Tibial nerve (tissue), 4 donors: ENCODE data around the gene CELSR1.

Source experiments
- CTCF ChIP-seq, 5 experiments: fragments of 200-600 bp in 3 of 5; fragments of 450-650 bp in 2 of 5; sonication (generic) in 3 of 5; IDR thresholded peaks; one replicate each; pipeline ENCODE4 v1.5.1; 2016 to 2019; ENCODE audit warnings: antibody characterized with exemption in 5 of 5, mild to moderate bottlenecking in 3 of 5, moderate library complexity in 2 of 5
- EP300 ChIP-seq, 2 donors: sonication (generic); formaldehyde crosslinking; IDR thresholded peaks; one replicate each; pipeline ENCODE4 v1.6.1; 2017; ENCODE audit warnings: antibody characterized with exemption in 2 of 2, mild to moderate bottlenecking in 1 of 2
- POLR2A ChIP-seq, 2 donors: fragments of 450-650 bp; IDR thresholded peaks; one replicate each; pipeline ENCODE4 v1.6.1; 2017; ENCODE audit warnings: antibody characterized with exemption in 2 of 2, mild to moderate bottlenecking in 2 of 2, moderate library complexity in 2 of 2

DNA sequence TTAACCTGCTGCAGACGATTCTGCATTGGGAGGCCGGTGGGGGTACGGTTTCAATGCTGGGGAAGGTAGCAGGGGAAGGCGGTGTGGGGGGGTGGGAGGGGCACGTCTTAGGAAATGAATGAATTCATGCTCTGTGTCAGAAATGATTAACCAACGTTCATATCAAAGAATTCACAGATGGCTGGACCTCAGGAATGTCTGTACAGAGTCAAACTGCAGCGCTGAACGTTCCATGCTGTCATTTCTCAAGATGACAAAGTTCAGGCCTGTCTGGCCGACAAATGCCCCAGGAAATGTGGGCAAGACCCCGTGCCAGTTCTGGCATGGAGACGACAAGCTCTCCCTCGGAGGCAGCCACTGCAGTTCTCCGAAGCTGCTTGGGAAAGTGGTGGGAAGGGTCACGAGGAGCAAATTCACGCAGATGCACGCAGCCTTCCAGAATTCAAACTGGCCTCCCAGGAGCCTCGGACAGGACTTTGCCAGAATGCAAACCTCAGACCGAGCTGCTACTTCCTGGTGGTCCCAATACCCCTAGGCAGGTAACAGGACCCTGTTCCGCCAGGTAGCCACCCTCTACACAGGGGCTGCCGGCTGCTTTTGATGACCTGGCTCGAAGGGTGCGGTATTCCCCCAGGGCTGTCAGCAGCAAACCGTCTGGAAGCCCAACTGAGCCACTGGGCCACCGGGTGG, 120.4 kb downstream of the CELSR1 start:
- TF ChIP-seq CTCF (IDR thresholded peaks at IDR 0.05) (no peak), POLR2A (IDR thresholded peaks at IDR 0.05) (no peak), EP300 (IDR thresholded peaks at IDR 0.05) (no peak)
